SU-DHL-6 (cell line): ENCODE data around the gene HDGFL2.

Source experiments
- CTCF ChIP-seq: fragments of 200-600 bp; sonication (generic); IDR thresholded peaks from one replicate; pipeline ENCODE4 v1.5.1; 2017; ENCODE audit warnings: antibody characterized with exemption, mild to moderate bottlenecking, low read length, moderate library complexity; ENCODE audit not compliant: insufficient read depth, poor library complexity, severe bottlenecking
- EZH2phosphoT487 ChIP-seq: fragments of 200-600 bp; sonication (generic), shearing (Covaris generic); conservative IDR thresholded peaks from 2 replicates; pipeline ENCODE4 v1.6.1; 2018; ENCODE audit warnings: mild to moderate bottlenecking, antibody characterized with exemption, low read length, moderate library complexity, mixed read lengths

- TF ChIP-seq CTCF, result no peak
- no peak for TF ChIP-seq EZH2phosphoT487
These were observed 61.8 kb downstream of the HDGFL2 start for GRCh38 chr19:4533835-4534424.
